Vagina (tissue), 2 donors: ENCODE results near the gene TJP1.

Experiments
- CTCF ChIP-seq, 3 experiments: fragments of 450-650 bp in 2 of 3; fragments of 200-600 bp in 1 of 3; sonication (generic) in 1 of 3; IDR thresholded peaks; one replicate each; pipeline ENCODE4 v1.5.1; 2017 to 2019; ENCODE audit warnings: antibody characterized with exemption in 3 of 3, mild to moderate bottlenecking in 2 of 3, moderate library complexity in 2 of 3
- POLR2A ChIP-seq, 2 donors: fragments of 450-650 bp; IDR thresholded peaks; one replicate each; pipeline ENCODE4 v1.6.1; 2017; ENCODE audit warnings: antibody characterized with exemption in 2 of 2, mild to moderate bottlenecking in 2 of 2, moderate library complexity in 2 of 2
- POLR2AphosphoS5 ChIP-seq, 2 donors: sonication (generic); formaldehyde crosslinking; IDR thresholded peaks; one replicate each; pipeline ENCODE4 v1.9.0; 2017; ENCODE audit warnings: antibody characterized with exemption in 2 of 2, mild to moderate bottlenecking in 2 of 2, low read depth in 1 of 2; ENCODE audit not compliant: insufficient read depth in 1 of 2

- TF ChIP-seq CTCF (IDR thresholded peaks at IDR 0.05), result no peak
- no peak for TF ChIP-seq POLR2AphosphoS5 (IDR thresholded peaks at IDR 0.05; ENCODE audit: insufficient read depth in 1 of 2, low read depth in 1 of 2)
- no peak for TF ChIP-seq POLR2A (IDR thresholded peaks at IDR 0.05)
Observed at GRCh38 chr15:29678504-29679034, 143.7 kb downstream of the TJP1 start.
